Effector memory CD4-positive, alpha-beta T cell (primary cell): ENCODE measurements around the gene CD8B2.
"Not testable (repeated sequence)": the region's sequence is repeated elsewhere in the genome, so short reads cannot be mapped to it uniquely, and the experiment has no call there.

Experiments used
- DNase-seq, 3 donors: peaks; one replicate each; pipeline ENCODE4 v3.0.0-alpha.2; 2020
- H3K27ac ChIP-seq: 2 replicates; pipeline ENCODE4 v1.7.0; 2013; ENCODE audit warnings: mild to moderate bottlenecking, low read length, moderate library complexity; ENCODE audit not compliant: insufficient read depth, poor library complexity, severe bottlenecking
- H3K27me3 ChIP-seq: replicated peaks from 2 replicates; pipeline ENCODE4 v1.7.0; 2013; ENCODE audit warnings: mild to moderate bottlenecking, low read length; ENCODE audit not compliant: insufficient read depth, control insufficient read depth, poor library complexity, severe bottlenecking
- H3K36me3 ChIP-seq: 2 replicates; pipeline ENCODE4 v1.7.0; 2013; ENCODE audit warnings: mild to moderate bottlenecking, low read length, moderate library complexity; ENCODE audit not compliant: control insufficient read depth, insufficient read depth
- H3K4me1 ChIP-seq: 2 replicates; pipeline ENCODE4 v1.7.0; 2013; ENCODE audit warnings: low read length, mild to moderate bottlenecking; ENCODE audit not compliant: control insufficient read depth, insufficient read depth, poor library complexity, severe bottlenecking
- H3K4me3 ChIP-seq: 2 replicates; pipeline ENCODE4 v1.7.0; 2013; ENCODE audit warnings: low read length, low read depth, mild to moderate bottlenecking; ENCODE audit not compliant: insufficient read depth, poor library complexity, severe bottlenecking
- H3K9me3 ChIP-seq: 2 replicates; pipeline ENCODE4 v1.7.0; 2013; ENCODE audit warnings: mild to moderate bottlenecking, low read length, moderate library complexity; ENCODE audit not compliant: control insufficient read depth
- total RNA-seq, 3 donors: gene quantifications; one replicate each; lab custom pipeline; 2026; lab: John Stamatoyannopoulos, UW

The CD8B2 gene
- 0 to 0.77 (median 0.26) reads per million in 3 donors for total RNA-seq

GRCh38 chr2:106486551-106487385, at the start of gene CD8B2:
Gene CD8B2, plus strand, starts transcription at chr2:106487364. Its CDS starts 63 bp downstream, at chr2:106487427.
- not testable (repeated sequence) for H3K4me1 ChIP-seq, DNase-seq, H3K4me3 ChIP-seq, H3K36me3 ChIP-seq, H3K9me3 ChIP-seq, H3K27me3 ChIP-seq, H3K27ac ChIP-seq

GRCh38 chr2:106461882-106462281, 25.3 kb upstream of the CD8B2 start:
- not testable (repeated sequence) for H3K36me3 ChIP-seq, H3K4me3 ChIP-seq, H3K4me1 ChIP-seq, H3K9me3 ChIP-seq, H3K27me3 ChIP-seq, DNase-seq, H3K27ac ChIP-seq

DNA sequence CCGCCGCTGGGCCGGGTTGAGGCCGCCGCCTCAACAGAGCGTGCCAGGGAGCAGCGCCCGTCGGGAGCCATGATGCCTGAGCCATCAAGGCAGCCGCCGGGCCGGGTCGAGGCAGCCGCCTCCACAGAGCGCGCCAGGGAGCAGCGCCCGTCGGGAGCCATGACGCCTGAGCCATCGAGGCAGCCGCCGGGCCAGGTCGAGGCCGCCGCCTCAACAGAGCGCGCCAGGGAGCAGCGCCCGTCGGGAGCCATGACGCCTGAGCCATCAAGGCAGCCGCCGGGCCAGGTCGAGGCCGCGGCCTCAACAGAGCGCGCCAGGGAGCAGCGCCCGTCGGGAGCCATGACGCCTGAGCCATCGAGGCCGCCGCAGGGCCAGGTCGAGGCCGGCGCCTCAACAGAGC, 19.6 kb upstream of the CD8B2 start:
- H3K36me3 ChIP-seq, H3K4me3 ChIP-seq, H3K4me1 ChIP-seq, H3K9me3 ChIP-seq, H3K27me3 ChIP-seq, H3K27ac ChIP-seq, DNase-seq: not testable (repeated sequence)

GRCh38 chr2:106468107-106468506, 19.1 kb upstream of the CD8B2 start, which contains the start of gene RGPD3:
Gene RGPD3, minus strand, starts transcription at chr2:106468413. Its CDS starts 125 bp downstream, at chr2:106468288.
- H3K36me3 ChIP-seq, H3K4me1 ChIP-seq, H3K27ac ChIP-seq, H3K4me3 ChIP-seq, H3K9me3 ChIP-seq, DNase-seq, H3K27me3 ChIP-seq: not testable (repeated sequence)

DNA sequence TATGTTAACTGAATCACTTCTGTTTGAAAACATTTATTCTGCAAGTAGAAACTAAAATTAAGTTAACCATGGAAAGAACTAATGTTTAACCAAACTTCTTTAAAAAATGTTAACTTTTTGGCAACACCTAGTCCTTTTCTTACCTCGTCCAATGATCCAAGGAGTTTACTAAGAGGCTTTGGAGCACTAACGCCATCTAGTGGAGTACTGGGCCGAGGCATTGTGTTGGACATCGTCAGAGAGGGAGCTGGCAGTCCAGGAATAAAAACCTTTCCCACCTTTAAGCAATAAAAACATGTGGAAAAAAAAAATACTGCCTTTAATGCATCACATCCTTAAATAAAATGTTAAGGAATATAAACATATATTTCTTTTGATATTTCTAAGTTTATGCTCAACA, 16.5 kb upstream of the CD8B2 start:
- DNase-seq: peak; percentile 8 to 43 (median 8)
- not testable (repeated sequence) for H3K27me3 ChIP-seq, H3K27ac ChIP-seq, H3K4me3 ChIP-seq, H3K36me3 ChIP-seq, H3K4me1 ChIP-seq, H3K9me3 ChIP-seq

GRCh38 chr2:106477647-106478046, 9.5 kb upstream of the CD8B2 start:
- H3K9me3 ChIP-seq, H3K27ac ChIP-seq, H3K4me3 ChIP-seq, DNase-seq, H3K36me3 ChIP-seq, H3K4me1 ChIP-seq, H3K27me3 ChIP-seq: not testable (repeated sequence)

- not testable (repeated sequence) for H3K27ac ChIP-seq, DNase-seq, H3K9me3 ChIP-seq, H3K36me3 ChIP-seq, H3K4me1 ChIP-seq, H3K4me3 ChIP-seq, H3K27me3 ChIP-seq
Observed at GRCh38 chr2:106479563-106479962, 7.6 kb upstream of the CD8B2 start.

DNA sequence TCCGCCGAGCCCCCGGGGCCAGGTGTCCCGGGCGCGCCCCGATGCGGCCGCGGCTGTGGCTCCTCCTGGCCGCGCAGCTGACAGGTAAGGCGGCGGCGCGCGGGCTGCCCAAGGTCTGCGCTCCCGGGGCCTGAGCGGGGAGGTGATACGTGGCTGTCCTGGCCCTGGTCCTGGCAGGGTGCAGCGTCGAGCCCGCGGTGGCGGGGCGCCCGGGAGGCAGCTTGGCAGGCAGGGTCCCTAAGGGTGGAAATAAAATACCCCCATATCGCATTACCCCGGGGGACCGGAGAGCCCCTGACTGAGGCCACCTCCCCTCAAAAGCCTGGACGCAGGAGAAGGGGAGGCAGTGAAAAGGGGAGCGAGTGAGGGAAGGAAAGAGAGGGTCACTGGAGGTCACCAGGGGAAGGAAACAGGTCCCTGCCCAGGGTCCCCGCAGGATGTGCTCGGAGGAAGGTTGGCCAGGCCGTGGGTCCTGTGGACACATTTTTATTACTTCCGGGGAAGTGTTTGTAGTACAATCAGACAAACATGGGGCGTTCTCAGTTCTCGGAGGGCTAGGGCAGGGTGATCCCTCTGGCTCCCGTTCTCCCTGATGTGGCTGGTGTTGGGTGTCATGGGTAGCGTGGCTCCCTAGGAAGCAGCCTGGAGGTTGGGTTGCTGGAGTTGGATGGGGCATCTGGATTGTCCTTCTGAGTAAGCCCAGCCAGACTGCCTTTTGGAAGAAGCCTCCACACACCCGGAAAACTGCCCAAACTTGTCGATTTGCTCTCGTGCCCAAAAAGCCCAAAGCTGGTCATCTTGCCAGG, 425 bp downstream of the CD8B2 start:
- not testable (repeated sequence) for H3K4me3 ChIP-seq, DNase-seq, H3K36me3 ChIP-seq, H3K9me3 ChIP-seq, H3K27me3 ChIP-seq, H3K4me1 ChIP-seq, H3K27ac ChIP-seq

- H3K4me1 ChIP-seq, H3K27ac ChIP-seq, H3K9me3 ChIP-seq, H3K36me3 ChIP-seq, H3K4me3 ChIP-seq, H3K27me3 ChIP-seq, DNase-seq: not testable (repeated sequence)
Observed at GRCh38 chr2:106489701-106490100, 2.5 kb downstream of the CD8B2 start.

GRCh38 chr2:106492399-106492798, 5.2 kb downstream of the CD8B2 start:
- not testable (repeated sequence) for H3K4me1 ChIP-seq, H3K36me3 ChIP-seq, H3K27ac ChIP-seq, H3K27me3 ChIP-seq, H3K9me3 ChIP-seq, H3K4me3 ChIP-seq, DNase-seq
